NCI-H1092 treated with DMSO at 0.1 percent for 48 hours (cell line): Measurements from ENCODE around the gene SLC10A6.

ENCODE experiments used
- DNase-seq: peaks from one replicate; lab custom pipeline; 2025; lab: John Stamatoyannopoulos, UW

SLC10A6 gene

GRCh38 chr4:86848136-86848535 is 1.0 kb downstream of the SLC10A6 start:
- DNase-seq: no peak

GRCh38 chr4:86847571-86847970 is 1.6 kb downstream of the SLC10A6 start:
- no peak for DNase-seq

GRCh38 chr4:86846921-86847320 is 2.3 kb downstream of the SLC10A6 start:
- no peak for DNase-seq

- DNase-seq: no peak
Observed at GRCh38 chr4:86845593-86845992, 3.6 kb downstream of the SLC10A6 start.

GRCh38 chr4:86841309-86841708 is 7.9 kb downstream of the SLC10A6 start:
- no peak for DNase-seq

- DNase-seq: no peak
Observed at GRCh38 chr4:86840858-86841257, 8.3 kb downstream of the SLC10A6 start.

- peak; percentile 39 for DNase-seq
Observed at GRCh38 chr4:86837691-86838503, 11.3 kb downstream of the SLC10A6 start.

- no peak for DNase-seq
Observed at GRCh38 chr4:86835677-86836076, 13.5 kb downstream of the SLC10A6 start.

- no peak for DNase-seq
Observed at GRCh38 chr4:86834901-86835300, 14.3 kb downstream of the SLC10A6 start.

GRCh38 chr4:86833615-86834014 is 15.6 kb downstream of the SLC10A6 start:
- no peak for DNase-seq

GRCh38 chr4:86831262-86832130 is 17.7 kb downstream of the SLC10A6 start:
- DNase-seq: no peak

- DNase-seq: no peak
Observed at GRCh38 chr4:86825511-86825910, 23.7 kb downstream of the SLC10A6 start.

- DNase-seq: no peak
Observed at GRCh38 chr4:86822136-86822535, 27.0 kb downstream of the SLC10A6 start.

- no peak for DNase-seq
Observed at GRCh38 chr4:86821151-86821550, 28.0 kb downstream of the SLC10A6 start.

GRCh38 chr4:86819561-86819960 is 29.6 kb downstream of the SLC10A6 start:
- no peak for DNase-seq

GRCh38 chr4:86818841-86819240 is 30.3 kb downstream of the SLC10A6 start:
- no peak for DNase-seq

- no peak for DNase-seq
Observed at GRCh38 chr4:86818211-86818610, 31.0 kb downstream of the SLC10A6 start.

GRCh38 chr4:86816501-86817273 is 32.5 kb downstream of the SLC10A6 start:
- DNase-seq: no peak

- no peak for DNase-seq
Observed at GRCh38 chr4:86815653-86816052, 33.5 kb downstream of the SLC10A6 start.

- DNase-seq: no peak
Observed at GRCh38 chr4:86810847-86811246, 38.3 kb downstream of the SLC10A6 start.

- no peak for DNase-seq
Observed at GRCh38 chr4:86809809-86810208, 39.4 kb downstream of the SLC10A6 start.

- no peak for DNase-seq
Observed at GRCh38 chr4:86791126-86791525, 58.1 kb downstream of the SLC10A6 start.
